Activated naive CD4-positive, alpha-beta T cell treated with anti-CD3 and anti-CD28 coated beads, Interleukin-2, amount 50 U/mL, for 16 hours (primary cell): ENCODE measurements around the gene SLC25A46.
A peak's percentile ranks its signal among the peaks of the same experiment; 100 is the strongest.
"Not testable (repeated sequence)": the region's sequence is repeated elsewhere in the genome, so short reads cannot be mapped to it uniquely, and the experiment has no call there.

Experiments
- DNase-seq: peaks from one replicate; pipeline ENCODE4 v3.0.0-alpha.2; 2020

SLC25A46 gene

GRCh38 chr5:110738812-110739651, at the start of gene SLC25A46:
Gene SLC25A46, plus strand, starts transcription at chr5:110739007. Its CDS starts 113 bp downstream, at chr5:110739120.
- DNase-seq: peak; percentile 86

- DNase-seq: not testable (repeated sequence)
Measured at GRCh38 chr5:110690587-110690986, 48.2 kb upstream of the SLC25A46 start.

GRCh38 chr5:110692669-110693068, 46.1 kb upstream of the SLC25A46 start:
- not testable (repeated sequence) for DNase-seq

GRCh38 chr5:110702300-110702699, 36.5 kb upstream of the SLC25A46 start:
- DNase-seq: no peak

GRCh38 chr5:110702704-110703103, 36.1 kb upstream of the SLC25A46 start:
- no peak for DNase-seq

GRCh38 chr5:110703481-110703880, 35.3 kb upstream of the SLC25A46 start:
- DNase-seq: no peak

GRCh38 chr5:110705349-110705748, 33.5 kb upstream of the SLC25A46 start:
- DNase-seq: no peak

- no peak for DNase-seq
Measured at GRCh38 chr5:110707260-110707844, 31.5 kb upstream of the SLC25A46 start.

- DNase-seq: no peak
Measured at GRCh38 chr5:110716247-110717245, 22.3 kb upstream of the SLC25A46 start.

GRCh38 chr5:110718311-110718710, 20.5 kb upstream of the SLC25A46 start:
- DNase-seq: no peak

GRCh38 chr5:110726249-110727024, 12.4 kb upstream of the SLC25A46 start, which contains the start of gene TMEM232:
Gene TMEM232, minus strand, starts transcription at chr5:110726671. Its CDS starts 59,319 bp downstream, at chr5:110667352.
- DNase-seq: peak; percentile 76

GRCh38 chr5:110727025-110727314, 11.8 kb upstream of the SLC25A46 start:
- DNase-seq: no peak

GRCh38 chr5:110731499-110731898, 7.3 kb upstream of the SLC25A46 start:
- DNase-seq: not testable (repeated sequence)

GRCh38 chr5:110734101-110734500, 4.7 kb upstream of the SLC25A46 start:
- DNase-seq: no peak

- no peak for DNase-seq
Measured at GRCh38 chr5:110735556-110735955, 3.3 kb upstream of the SLC25A46 start.

GRCh38 chr5:110736753-110737152, 2.1 kb upstream of the SLC25A46 start:
- DNase-seq: no peak

- DNase-seq: no peak
Measured at GRCh38 chr5:110738503-110738811, 350 bp upstream of the SLC25A46 start.

GRCh38 chr5:110751902-110752762, 13.3 kb downstream of the SLC25A46 start:
- no peak for DNase-seq

- DNase-seq: no peak
Measured at GRCh38 chr5:110752953-110753352, 14.1 kb downstream of the SLC25A46 start.

- no peak for DNase-seq
Measured at GRCh38 chr5:110753600-110753999, 14.8 kb downstream of the SLC25A46 start.

- no peak for DNase-seq
Measured at GRCh38 chr5:110754181-110754580, 15.4 kb downstream of the SLC25A46 start.
